ENCODE measurements around the gene AATK. TPM values are rescaled to one million over a fixed set of nuclear protein-coding genes. Genes with fewer than 3 reads are reported as not detected.

AATK gene
- total and polyA plus RNA-seq, 2 of the 13 experiments (the other 11 are each of a cell fraction or from before 2014, with no cell fraction given) = 2.9 to 8.4 TPM

GRCh38 chr17:81165246-81166032 lies 582 bp downstream of the AATK start, which contains the start of gene PVALEF (continued):
- peak; percentile 60; the same call in 1 of the 2 replicates for TF ChIP-seq ZNF275 (CRISPR knock-in tag; IDR thresholded peaks at IDR 0.05; ENCODE audit: borderline replicate concordance)
- TF ChIP-seq ZHX1 (CRISPR knock-in tag; IDR thresholded peaks at IDR 0.05; ENCODE audit: low read depth) = peak; percentile 74; the same call in 1 of the 2 replicates
- no peak for TF ChIP-seq ZBTB26 (CRISPR knock-in tag; IDR thresholded peaks at IDR 0.05; ENCODE audit: borderline replicate concordance)
- TF ChIP-seq, protein P1, sequence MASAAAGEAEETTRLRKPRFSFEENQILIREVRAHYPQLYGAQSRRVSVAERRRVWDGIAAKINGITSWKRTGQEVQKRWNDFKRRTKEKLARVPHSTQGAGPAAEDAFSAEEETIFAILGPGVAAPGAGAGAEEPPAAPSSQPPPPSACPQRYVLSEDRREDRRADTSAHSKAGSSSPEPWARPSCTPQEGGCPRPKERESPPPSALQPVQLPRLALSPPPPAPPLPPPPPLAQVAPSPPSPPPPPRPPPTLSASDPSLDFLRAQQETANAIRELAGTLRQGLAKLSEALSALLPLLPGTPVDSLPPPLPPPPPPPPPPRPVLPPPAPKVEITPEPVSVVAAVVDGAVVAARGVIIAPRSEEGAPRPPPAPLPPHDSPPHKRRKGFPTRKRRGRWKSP (CRISPR knock-in tag; IDR thresholded peaks at IDR 0.05) = 0 out of 2 replicates have a peak, but pooled peaks have one; percentile 55
- TF ChIP-seq ZNF784 (CRISPR knock-in tag; IDR thresholded peaks at IDR 0.05; ENCODE audit: borderline replicate concordance) = peak; percentile 73; the same call in 1 of the 2 replicates
- TF ChIP-seq ZNF598 (CRISPR knock-in tag; IDR thresholded peaks at IDR 0.05; ENCODE audit: borderline replicate concordance) = peak; percentile 78
- TF ChIP-seq ARHGAP35 (CRISPR knock-in tag; IDR thresholded peaks at IDR 0.05; ENCODE audit: borderline replicate concordance) = peak; percentile 70; the same call in 1 of the 2 replicates
- TF ChIP-seq ZNF138 (CRISPR knock-in tag; IDR thresholded peaks at IDR 0.05; ENCODE audit: low read depth) = peak; percentile 4; the same call in 1 of the 2 replicates
- TF ChIP-seq NR2F6 (IDR thresholded peaks at IDR 0.05) = no peak
- peak; percentile 54; the same call in 1 of the 2 replicates for TF ChIP-seq NR2F6 (CRISPR knock-in tag; IDR thresholded peaks at IDR 0.05)
- TF ChIP-seq HIVEP1 (CRISPR knock-in tag; IDR thresholded peaks at IDR 0.05) = peak; percentile 85
- TF ChIP-seq ZNF720 (CRISPR knock-in tag; IDR thresholded peaks at IDR 0.05) = no peak
- TF ChIP-seq FOXA1 (IDR thresholded peaks at IDR 0.05) = no peak
- peak; percentile 21; the same call in 1 of the 2 replicates for TF ChIP-seq FOXA1 (CRISPR knock-in tag; IDR thresholded peaks at IDR 0.05)
- TF ChIP-seq MIER2 (CRISPR knock-in tag; IDR thresholded peaks at IDR 0.05) = no peak; the same call in 1 of the 2 replicates
- TF ChIP-seq ZNF670 (CRISPR knock-in tag; IDR thresholded peaks at IDR 0.05; ENCODE audit: borderline replicate concordance) = no peak
- TF ChIP-seq, protein P2, sequence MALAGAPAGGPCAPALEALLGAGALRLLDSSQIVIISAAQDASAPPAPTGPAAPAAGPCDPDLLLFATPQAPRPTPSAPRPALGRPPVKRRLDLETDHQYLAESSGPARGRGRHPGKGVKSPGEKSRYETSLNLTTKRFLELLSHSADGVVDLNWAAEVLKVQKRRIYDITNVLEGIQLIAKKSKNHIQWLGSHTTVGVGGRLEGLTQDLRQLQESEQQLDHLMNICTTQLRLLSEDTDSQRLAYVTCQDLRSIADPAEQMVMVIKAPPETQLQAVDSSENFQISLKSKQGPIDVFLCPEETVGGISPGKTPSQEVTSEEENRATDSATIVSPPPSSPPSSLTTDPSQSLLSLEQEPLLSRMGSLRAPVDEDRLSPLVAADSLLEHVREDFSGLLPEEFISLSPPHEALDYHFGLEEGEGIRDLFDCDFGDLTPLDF (CRISPR knock-in tag; IDR thresholded peaks at IDR 0.05) = no peak; the same call in 1 of the 2 replicates

All from HepG2 (cell line).